ENCODE data around the gene AGPS. TPM values are rescaled to one million over a fixed set of nuclear protein-coding genes. Genes with fewer than 3 reads are reported as not detected.

Gene AGPS
- total RNA-seq, 1 experiment from 2014 or later: 60.9 TPM

- no peak overlapping the region; the same call in 1 of the 2 replicates for H2BK15ac ChIP-seq (ENCODE audit: low read depth, low read length)
These were observed 165.2 kb downstream of the AGPS start for GRCh38 chr2:177557794-177558193.

More at GRCh38 chr2:177557794-177558193, 165.2 kb downstream of the AGPS start:
- H3K9ac ChIP-seq (ENCODE audit: extremely low read depth, insufficient read length, low read length): no peak overlapping the region
- no peak overlapping the region for H2BK5ac ChIP-seq (ENCODE audit: insufficient read length, low read length)
- no peak overlapping the region for H4K91ac ChIP-seq (ENCODE audit: insufficient read length, low read depth, low read length)
- H3K4me1 ChIP-seq (ENCODE audit: insufficient read depth, low read length): no peaks in the 10 kb centered on the region
- no peak overlapping the region for H4K8ac ChIP-seq (replicated peaks; ENCODE audit: insufficient read length, low read depth, low read length)
- no peak overlapping the region for H3K23ac ChIP-seq (ENCODE audit: insufficient read length, low read depth, low read length)
- H3K27me3 ChIP-seq (ENCODE audit: insufficient read depth, low read length): no peaks in the 10 kb centered on the region
- H3K9me3 ChIP-seq (ENCODE audit: control insufficient read depth, low read depth, low read length): peaks cover 8% of the 10 kb centered on the region
- H3K4ac ChIP-seq (ENCODE audit: low read depth, low read length): no peak overlapping the region
- H2AK5ac ChIP-seq (ENCODE audit: insufficient read length, low read length): no peak overlapping the region
- H3K18ac ChIP-seq (ENCODE audit: insufficient read length, low read depth, low read length): no peak overlapping the region
- Mint-ChIP-seq H3K4me3 (no peak overlapping the region), H3K4me1 (peaks cover 0 to 5% of the 10 kb centered on the region in 2 experiments; a peak in 2 of 4 replicates), H3K9me3 (peaks cover 6 to 7% of the 10 kb centered on the region in 2 experiments), H3K36me3 (ENCODE audit: insufficient read depth in 1 of 3, low read depth in 3 of 3) (no peaks in the 10 kb centered on the region; a peak in 2 of 7 replicates), H3K27ac (no peak overlapping the region), H3K27me3 (ENCODE audit: low read depth) (peaks cover 6% of the 10 kb centered on the region)
- no peak overlapping the region for H3K56ac ChIP-seq (ENCODE audit: insufficient read length, low read depth, low read length)
- no peak overlapping the region for H3T11ph ChIP-seq (ENCODE audit: low read length)
- H3K4me2 ChIP-seq (ENCODE audit: insufficient read depth, insufficient read length, low read length): no peak overlapping the region
- no peak overlapping the region for H2BK12ac ChIP-seq (ENCODE audit: insufficient read length, low read depth, low read length)
- TF ChIP-seq CTCF (conservative IDR thresholded peaks at IDR 0.05): no peak
- H3K79me2 ChIP-seq (ENCODE audit: insufficient read depth, low read length): no peaks in the 10 kb centered on the region
- H2BK20ac ChIP-seq (ENCODE audit: low read depth, low read length, poor library complexity, severe bottlenecking): no peak overlapping the region
- H2BK120ac ChIP-seq (ENCODE audit: low read depth, low read length, poor library complexity, severe bottlenecking): no peak overlapping the region
- H3K79me1 ChIP-seq (ENCODE audit: insufficient read depth, low read depth, low read length, poor library complexity, severe bottlenecking): no peaks in the 10 kb centered on the region
- no peak overlapping the region for H3K14ac ChIP-seq (ENCODE audit: insufficient read depth, low read length)
- no peak overlapping the region for H2AFZ ChIP-seq (ENCODE audit: low read length)
- H3K23me2 ChIP-seq (ENCODE audit: insufficient read length, low read depth, low read length, poor library complexity, severe bottlenecking): peaks cover 5% of the 10 kb centered on the region
- H3K27ac ChIP-seq (ENCODE audit: insufficient read length, low read depth, low read length): no peak overlapping the region
- WGBS (ENCODE audit: extremely low coverage, insufficient read length, low lambda C conversion rate): no CpG with 5 or more reads among the region's 1 CpG
- no peaks in the 10 kb centered on the region for H4K20me1 ChIP-seq (ENCODE audit: control insufficient read depth, insufficient read depth, insufficient read length)
- no peak overlapping the region for H4K5ac ChIP-seq (ENCODE audit: insufficient read length, low read depth, low read length)
- no peak for DNase-seq
